OCI-LY1 (cell line): Measurements from ENCODE around the gene BEAN1.

Source experiments
- CTCF ChIP-seq: fragments of 200-600 bp; sonication (generic), shearing (Covaris generic); IDR thresholded peaks from 2 replicates; pipeline ENCODE4 v1.5.1; 2017; ENCODE audit warnings: mild to moderate bottlenecking, antibody characterized with exemption, low read length, moderate library complexity, mixed read lengths
- EZH2 ChIP-seq: fragments of 200-600 bp; sonication (generic), shearing (Covaris generic); IDR thresholded peaks from 2 replicates; pipeline ENCODE4 v1.8.0; 2017; ENCODE audit warnings: borderline replicate concordance, mixed run types, mild to moderate bottlenecking, antibody characterized with exemption, low read length, moderate library complexity, mixed read lengths

- TF ChIP-seq CTCF = no peak
- no peak for TF ChIP-seq EZH2
These were observed 46.8 kb downstream of the BEAN1 start for GRCh38 chr16:66473654-66474519.
